Measurements from ENCODE around the gene MRPS7. TPM values are rescaled to one million over a fixed set of nuclear protein-coding genes. Genes with fewer than 3 reads are reported as not detected.

The MRPS7 gene
- 10 to 100 TPM; 40.8 to 45.3 TPM for total RNA-seq

- Histone ChIP-seq H3K27ac (peak within 1 kb of the TSS; percentile 85 to 92), H3K4me3 (peak within 1 kb of the TSS; percentile 90 to 93), H3K36me3 (peaks cover 0 to 12% of the 10 kb centered on the region in 2 donors), H3K4me1 (replicated peaks) (peaks cover 6% of the 10 kb centered on the region), H3K9me3 (no peaks in the 10 kb centered on the region), H3K27me3 (replicated peaks; ENCODE audit: insufficient read depth) (no peaks in the 10 kb centered on the region)
- peak; percentile 95 for DNase-seq (ENCODE audit: low spot score)
- TF ChIP-seq POLR2AphosphoS5 (IDR thresholded peaks at IDR 0.05) (peak; percentile 95), POLR2A (IDR thresholded peaks at IDR 0.05) (peak; percentile 52), CTCF (IDR thresholded peaks at IDR 0.05) (no peak)
- WGBS, result 0% methylated on average over 54 of the region's 69 CpGs
- intact Hi-C loops (cut with DNase I), result no loop called here
Measured at GRCh38 chr17:75261336-75262111, at the start of gene MRPS7, which contains the start of gene GGA3. Gene MRPS7 (plus strand): TSS chr17:75261879. CDS start chr17:75261901, 22 bp downstream. Gene GGA3 (minus strand): TSS chr17:75261606. CDS start chr17:75261587, 19 bp downstream.

GRCh38 chr17:75218131-75218530 lies 43.5 kb upstream of the MRPS7 start:
- Histone ChIP-seq H3K4me3 (no peak overlapping the region), H3K4me1 (replicated peaks) (no peaks in the 10 kb centered on the region), H3K27me3 (replicated peaks; ENCODE audit: insufficient read depth) (no peaks in the 10 kb centered on the region), H3K36me3 (no peaks in the 10 kb centered on the region), H3K27ac (no peak overlapping the region), H3K9me3 (no peaks in the 10 kb centered on the region)
- TF ChIP-seq CTCF (IDR thresholded peaks at IDR 0.05), result no peak
- no peak for TF ChIP-seq POLR2AphosphoS5 (IDR thresholded peaks at IDR 0.05)
- TF ChIP-seq POLR2A (IDR thresholded peaks at IDR 0.05), result no peak
- DNase-seq (ENCODE audit: low spot score), result no peak
- intact Hi-C loops (cut with DNase I), result no loop called here
- 91% methylated on average over 6 of the region's 6 CpGs for WGBS

- Histone ChIP-seq H3K9me3 (no peaks in the 10 kb centered on the region), H3K36me3 (no peaks in the 10 kb centered on the region), H3K4me3 (no peak overlapping the region), H3K4me1 (replicated peaks) (no peaks in the 10 kb centered on the region), H3K27ac (no peak overlapping the region), H3K27me3 (replicated peaks; ENCODE audit: insufficient read depth) (no peaks in the 10 kb centered on the region)
- 93% methylated on average over 3 of the region's 3 CpGs for WGBS
- intact Hi-C loops (cut with DNase I), result no loop called here
- TF ChIP-seq CTCF (IDR thresholded peaks at IDR 0.05) (no peak), POLR2A (IDR thresholded peaks at IDR 0.05) (no peak), POLR2AphosphoS5 (IDR thresholded peaks at IDR 0.05) (no peak)
- no peak for DNase-seq (ENCODE audit: low spot score)
Measured at GRCh38 chr17:75219815-75220214, 41.9 kb upstream of the MRPS7 start.

GRCh38 chr17:75225016-75225415 lies 36.7 kb upstream of the MRPS7 start:
- no peaks in the 10 kb centered on the region for H3K9me3 ChIP-seq
- H3K36me3 ChIP-seq, result peaks cover 0 to 5% of the 10 kb centered on the region in 2 donors
- intact Hi-C loops (cut with DNase I), result no loop called here
- no peaks in the 10 kb centered on the region for H3K4me1 ChIP-seq (replicated peaks)
- no peaks in the 10 kb centered on the region for H3K27me3 ChIP-seq (replicated peaks; ENCODE audit: insufficient read depth)
- no peak overlapping the region for H3K27ac ChIP-seq
- DNase-seq (ENCODE audit: low spot score), result no peak
- TF ChIP-seq CTCF (IDR thresholded peaks at IDR 0.05), result no peak
- no peak for TF ChIP-seq POLR2A (IDR thresholded peaks at IDR 0.05)
- TF ChIP-seq POLR2AphosphoS5 (IDR thresholded peaks at IDR 0.05), result no peak
- H3K4me3 ChIP-seq, result no peak overlapping the region
- WGBS, result 76% methylated on average over 14 of the region's 14 CpGs

GRCh38 chr17:75227729-75228128 lies 34.0 kb upstream of the MRPS7 start:
- Histone ChIP-seq H3K36me3 (peaks cover 8 to 16% of the 10 kb centered on the region in 2 donors), H3K27ac (peak overlapping the region; percentile 75 to 80), H3K9me3 (no peaks in the 10 kb centered on the region), H3K27me3 (replicated peaks; ENCODE audit: insufficient read depth) (no peaks in the 10 kb centered on the region), H3K4me1 (replicated peaks) (no peaks in the 10 kb centered on the region), H3K4me3 (no peak overlapping the region)
- peak; percentile 45 for DNase-seq (ENCODE audit: low spot score)
- WGBS, result 61% methylated on average over 5 of the region's 5 CpGs
- intact Hi-C loops (cut with DNase I), result no loop called here
- TF ChIP-seq POLR2AphosphoS5 (IDR thresholded peaks at IDR 0.05) (peak; percentile 54), CTCF (IDR thresholded peaks at IDR 0.05) (no peak), POLR2A (IDR thresholded peaks at IDR 0.05) (no peak)

All from prostate gland (tissue), 2 donors.